Liver (tissue), 9 donors: ENCODE measurements around the gene ARHGAP8. TPM values are rescaled to one million over a fixed set of nuclear protein-coding genes. Genes with fewer than 3 reads are reported as not detected.

ENCODE experiments used
- DNase-seq: peaks from one replicate; pipeline ENCODE4 v3.0.0-alpha.2; 2017; ENCODE audit warnings: low spot score
- H3K27ac ChIP-seq, 2 donors: one replicate each; pipeline ENCODE4 v1.7.0; 2013; ENCODE audit warnings: inconsistent platforms in 2 of 2, low read length in 2 of 2, control low read depth in 1 of 2, low read depth in 1 of 2, mild to moderate bottlenecking in 1 of 2
- H3K27me3 ChIP-seq, 4 donors: one replicate each; pipeline versions ENCODE4 v1.6.1 to v1.7.0; 2013; ENCODE audit warnings: low read length in 3 of 4, inconsistent platforms in 1 of 4, mild to moderate bottlenecking in 1 of 4, moderate library complexity in 1 of 4; ENCODE audit not compliant: control insufficient read depth in 4 of 4, insufficient read depth in 4 of 4
- H3K36me3 ChIP-seq, 4 donors: one replicate each; pipeline versions ENCODE4 v1.6.1 to v1.7.0; 2013; ENCODE audit warnings: low read length in 3 of 4, mild to moderate bottlenecking in 3 of 4, low read depth in 1 of 4, moderate library complexity in 1 of 4; ENCODE audit not compliant: control insufficient read depth in 4 of 4, insufficient read depth in 3 of 4
- H3K4me1 ChIP-seq, 4 donors: one replicate each; pipeline versions ENCODE4 v1.6.1 to v1.7.0; 2013; ENCODE audit warnings: low read length in 3 of 4, mild to moderate bottlenecking in 3 of 4, moderate library complexity in 1 of 4; ENCODE audit not compliant: control insufficient read depth in 4 of 4, insufficient read depth in 4 of 4
- H3K4me3 ChIP-seq, 3 donors: one replicate each; pipeline versions ENCODE4 v1.6.1 to v1.7.0; 2013; ENCODE audit warnings: low read length in 3 of 3, control low read depth in 1 of 3, low read depth in 1 of 3, mild to moderate bottlenecking in 1 of 3
- H3K9ac ChIP-seq, 2 donors: one replicate each; pipeline ENCODE4 v1.7.0; 2013; ENCODE audit warnings: low read length in 2 of 2, mild to moderate bottlenecking in 2 of 2, moderate library complexity in 2 of 2, control low read depth in 1 of 2, low read depth in 1 of 2
- H3K9me3 ChIP-seq, 4 donors: one replicate each; pipeline versions ENCODE4 v1.6.1 to v1.7.0; 2013; ENCODE audit warnings: low read length in 3 of 4; ENCODE audit not compliant: control insufficient read depth in 4 of 4
- CTCF ChIP-seq: fragments of 150-350 bp; IDR thresholded peaks from 2 replicates; pipeline ENCODE4 v1.5.1; 2017; ENCODE audit warnings: improper control_type of control experiment, low read depth, low read length; ENCODE audit not compliant: missing input control
- EGR1 ChIP-seq, 2 donors: IDR thresholded peaks; 2 replicates each; pipeline ENCODE4 v1.6.1; 2016 to 2018; ENCODE audit warnings: antibody characterized with exemption in 2 of 2, low read depth in 2 of 2
- FOXA1 ChIP-seq: IDR thresholded peaks from 2 replicates; pipeline ENCODE4 v1.6.1; 2016; ENCODE audit warnings: antibody characterized with exemption
- FOXA2 ChIP-seq: IDR thresholded peaks from 2 replicates; pipeline ENCODE4 v1.6.1; 2016; ENCODE audit warnings: antibody characterized with exemption
- GABPA ChIP-seq, 2 donors: IDR thresholded peaks in 1 of 2; conservative IDR thresholded peaks in 1 of 2; 2 replicates each; pipeline ENCODE4 v1.6.1; 2016; ENCODE audit warnings: antibody characterized with exemption in 2 of 2, mild to moderate bottlenecking in 1 of 2, moderate library complexity in 1 of 2
- HNF4A ChIP-seq, 2 donors: conservative IDR thresholded peaks; 2 replicates each; pipeline ENCODE4 v1.6.1; 2016; ENCODE audit warnings: antibody characterized with exemption in 2 of 2, mild to moderate bottlenecking in 2 of 2
- HNF4G ChIP-seq: IDR thresholded peaks from 2 replicates; pipeline ENCODE4 v1.6.1; 2016; ENCODE audit warnings: antibody characterized with exemption
- JUND ChIP-seq, 2 donors: IDR thresholded peaks; 2 replicates each; pipeline ENCODE4 v1.6.1; 2016; ENCODE audit warnings: antibody characterized with exemption in 2 of 2
- MAX ChIP-seq: IDR thresholded peaks from 2 replicates; pipeline ENCODE4 v1.6.1; 2016; ENCODE audit warnings: antibody characterized with exemption
- NR2F2 ChIP-seq: IDR thresholded peaks from 2 replicates; pipeline ENCODE4 v1.6.1; 2016; ENCODE audit warnings: antibody characterized with exemption
- RAD21 ChIP-seq, 2 donors: IDR thresholded peaks; 2 replicates each; pipeline ENCODE4 v1.6.1; 2016; ENCODE audit warnings: antibody characterized with exemption in 2 of 2, mild to moderate bottlenecking in 2 of 2
- RXRA ChIP-seq, 2 donors: IDR thresholded peaks; 2 replicates each; pipeline ENCODE4 v1.6.1; 2017 to 2018; ENCODE audit warnings: antibody characterized with exemption in 2 of 2, mild to moderate bottlenecking in 1 of 2
- SP1 ChIP-seq: IDR thresholded peaks from 2 replicates; pipeline ENCODE4 v1.6.1; 2018; ENCODE audit warnings: antibody characterized with exemption, mild to moderate bottlenecking
- TAF1 ChIP-seq: conservative IDR thresholded peaks from 2 replicates; pipeline ENCODE4 v1.6.1; 2016; ENCODE audit warnings: antibody characterized with exemption, mild to moderate bottlenecking
- YY1 ChIP-seq: IDR thresholded peaks from 2 replicates; pipeline ENCODE4 v1.6.1; 2016; ENCODE audit warnings: antibody characterized with exemption, mild to moderate bottlenecking
- ZBTB33 ChIP-seq: IDR thresholded peaks from 2 replicates; pipeline ENCODE4 v1.6.1; 2016; ENCODE audit warnings: antibody characterized with exemption
- WGBS: extraction: QIAGEN DNeasy Blood & Tissue Kit; methylation state at CpG from one replicate; pipeline ENCODE4 v1.1.7; 2013; 5-methylcytosine and 5-hydroxymethylcytosine counted together
- polyA plus RNA-seq, 2 donors: library from polyadenylated mRNA; stranded (reverse) in 1 of 2; unstranded in 1 of 2; fragments of 200-250 nt in 1 of 2; fragments of >200 nt in 1 of 2; fragmentation: Nextera tagmentation in 1 of 2; extraction: Ambion mirVana in 1 of 2; gene quantifications; one replicate each; pipeline versions ENCODE4 v1.2.1 to v1.2.3, GENCODE V29; 2013 to 2015
- total RNA-seq, 2 donors: library from RNA; depleted of rRNA; stranded (reverse); fragments of >200 nt; gene quantifications; one replicate each; pipeline ENCODE4 v1.2.3, GENCODE V29; 2014
- TF ChIP-seq, protein P1 (sequence below): IDR thresholded peaks from 2 replicates; pipeline ENCODE4 v1.6.1; 2016; ENCODE audit warnings: antibody characterized with exemption
- TF ChIP-seq, protein P2 (sequence below): IDR thresholded peaks from 2 replicates; pipeline ENCODE4 v1.6.1; 2016; ENCODE audit warnings: antibody characterized with exemption, mild to moderate bottlenecking
- donor health status: healthy.
- donor health status: healthy.
- donor health status: healthy.
- donor health status: healthy.
- donor health status: healthy.

The ARHGAP8 gene
- total and polyA plus RNA-seq, 4 donors = 0.58 to 1.8 (median 1.1) TPM

- TF ChIP-seq MAX = no peak
- TF ChIP-seq TAF1 = no peak
- no peak for TF ChIP-seq EGR1 (IDR thresholded peaks at IDR 0.05; ENCODE audit: low read depth in 2 of 2)
- no peak for TF ChIP-seq CTCF
- TF ChIP-seq, protein P1, sequence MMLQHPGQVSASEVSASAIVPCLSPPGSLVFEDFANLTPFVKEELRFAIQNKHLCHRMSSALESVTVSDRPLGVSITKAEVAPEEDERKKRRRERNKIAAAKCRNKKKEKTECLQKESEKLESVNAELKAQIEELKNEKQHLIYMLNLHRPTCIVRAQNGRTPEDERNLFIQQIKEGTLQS = no peak
- no peak for TF ChIP-seq JUND (IDR thresholded peaks at IDR 0.05)
- TF ChIP-seq YY1 = no peak
- TF ChIP-seq RXRA (IDR thresholded peaks at IDR 0.05) = no peak
- no peak for TF ChIP-seq SP1
- no peak for TF ChIP-seq NR2F2
- no peak for TF ChIP-seq HNF4A (conservative IDR thresholded peaks at IDR 0.05)
- no peak for TF ChIP-seq GABPA (IDR thresholded peaks at IDR 0.05 in 1 of 2, conservative IDR thresholded peaks at IDR 0.05 in 1 of 2)
- TF ChIP-seq, protein P2, sequence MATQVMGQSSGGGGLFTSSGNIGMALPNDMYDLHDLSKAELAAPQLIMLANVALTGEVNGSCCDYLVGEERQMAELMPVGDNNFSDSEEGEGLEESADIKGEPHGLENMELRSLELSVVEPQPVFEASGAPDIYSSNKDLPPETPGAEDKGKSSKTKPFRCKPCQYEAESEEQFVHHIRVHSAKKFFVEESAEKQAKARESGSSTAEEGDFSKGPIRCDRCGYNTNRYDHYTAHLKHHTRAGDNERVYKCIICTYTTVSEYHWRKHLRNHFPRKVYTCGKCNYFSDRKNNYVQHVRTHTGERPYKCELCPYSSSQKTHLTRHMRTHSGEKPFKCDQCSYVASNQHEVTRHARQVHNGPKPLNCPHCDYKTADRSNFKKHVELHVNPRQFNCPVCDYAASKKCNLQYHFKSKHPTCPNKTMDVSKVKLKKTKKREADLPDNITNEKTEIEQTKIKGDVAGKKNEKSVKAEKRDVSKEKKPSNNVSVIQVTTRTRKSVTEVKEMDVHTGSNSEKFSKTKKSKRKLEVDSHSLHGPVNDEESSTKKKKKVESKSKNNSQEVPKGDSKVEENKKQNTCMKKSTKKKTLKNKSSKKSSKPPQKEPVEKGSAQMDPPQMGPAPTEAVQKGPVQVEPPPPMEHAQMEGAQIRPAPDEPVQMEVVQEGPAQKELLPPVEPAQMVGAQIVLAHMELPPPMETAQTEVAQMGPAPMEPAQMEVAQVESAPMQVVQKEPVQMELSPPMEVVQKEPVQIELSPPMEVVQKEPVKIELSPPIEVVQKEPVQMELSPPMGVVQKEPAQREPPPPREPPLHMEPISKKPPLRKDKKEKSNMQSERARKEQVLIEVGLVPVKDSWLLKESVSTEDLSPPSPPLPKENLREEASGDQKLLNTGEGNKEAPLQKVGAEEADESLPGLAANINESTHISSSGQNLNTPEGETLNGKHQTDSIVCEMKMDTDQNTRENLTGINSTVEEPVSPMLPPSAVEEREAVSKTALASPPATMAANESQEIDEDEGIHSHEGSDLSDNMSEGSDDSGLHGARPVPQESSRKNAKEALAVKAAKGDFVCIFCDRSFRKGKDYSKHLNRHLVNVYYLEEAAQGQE = no peak
- no peak for TF ChIP-seq RAD21 (IDR thresholded peaks at IDR 0.05)
- TF ChIP-seq HNF4G = no peak
- no peak for TF ChIP-seq FOXA2
- TF ChIP-seq ZBTB33 = no peak
- TF ChIP-seq FOXA1 = no peak
- Histone ChIP-seq H3K9ac (no peak overlapping the region), H3K4me1 (no peaks in the 10 kb centered on the region), H3K9me3 (no peaks in the 10 kb centered on the region), H3K36me3 (no peaks in the 10 kb centered on the region), H3K27me3 (no peaks in the 10 kb centered on the region), H3K27ac (no peak overlapping the region), H3K4me3 (no peak overlapping the region)
- WGBS = 88% methylated on average over 4 of the region's 4 CpGs
- DNase-seq = no peak
Measured at GRCh38 chr22:44847380-44847779, 95.0 kb downstream of the ARHGAP8 start.

DNA sequence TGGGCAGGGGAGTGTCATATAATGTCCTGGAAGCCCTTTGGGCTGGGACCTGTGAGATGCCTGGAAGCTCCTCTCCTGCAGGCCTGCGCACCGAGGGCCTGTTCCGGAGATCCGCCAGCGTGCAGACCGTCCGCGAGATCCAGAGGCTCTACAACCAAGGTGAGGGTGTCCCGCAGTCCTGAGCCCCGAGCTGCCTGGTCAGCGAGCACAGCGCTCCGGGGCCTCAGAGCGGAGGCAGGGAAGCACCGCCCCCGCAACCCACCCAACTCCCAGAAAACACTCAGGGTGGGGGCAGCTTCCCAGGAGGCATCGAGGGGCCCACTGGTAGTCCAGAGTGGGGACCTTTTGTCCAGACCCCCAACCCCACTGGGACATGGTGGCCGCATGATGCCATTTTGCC lies 95.5 kb downstream of the ARHGAP8 start:
- Histone ChIP-seq H3K27ac (no peak overlapping the region), H3K4me1 (no peaks in the 10 kb centered on the region), H3K27me3 (no peaks in the 10 kb centered on the region), H3K4me3 (no peak overlapping the region), H3K9ac (no peak overlapping the region), H3K36me3 (no peaks in the 10 kb centered on the region), H3K9me3 (no peaks in the 10 kb centered on the region)
- no peak for DNase-seq
- WGBS = 96% methylated on average over 18 of the region's 18 CpGs
- TF ChIP-seq EGR1 (IDR thresholded peaks at IDR 0.05; ENCODE audit: low read depth in 2 of 2) (no peak), CTCF (no peak), TAF1 (no peak), HNF4G (no peak), ZBTB33 (no peak)
